ENCODE results near the gene MADD. TPM values are rescaled to one million over a fixed set of nuclear protein-coding genes. Genes with fewer than 3 reads are reported as not detected.
"Not testable (repeated sequence)": the region's sequence is repeated elsewhere in the genome, so short reads cannot be mapped to it uniquely, and the experiment has no call there.

MADD gene
- total RNA-seq, 4 donors from 2014 or later, result 29.0 to 49.7 (median 38.1) TPM

DNA sequence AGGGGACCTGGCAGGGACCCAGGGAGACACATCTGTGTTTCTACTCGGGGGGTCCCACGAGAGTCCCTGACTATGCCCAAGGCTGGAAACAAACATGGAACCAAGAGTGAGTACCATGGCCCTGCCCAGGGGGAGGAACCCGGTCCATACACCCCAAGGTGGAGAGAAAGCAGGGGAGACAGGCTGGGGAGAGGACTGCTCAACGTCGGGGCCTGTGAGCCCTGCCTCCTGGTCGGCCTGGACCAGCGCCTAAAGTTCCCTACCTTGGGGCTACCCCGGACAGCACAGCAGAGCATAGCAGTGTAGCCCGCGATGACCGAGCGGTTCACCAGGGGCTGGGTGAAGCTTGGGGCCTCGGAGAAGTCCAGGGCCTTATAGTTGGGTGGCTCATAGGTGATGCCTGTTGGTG lies 62.4 kb downstream of the MADD start:
- Histone ChIP-seq H3K36me3 (peaks cover 13% of the 10 kb centered on the region in 2 donors), H3K27me3 (no peaks in the 10 kb centered on the region), H3K4me1 (no peaks in the 10 kb centered on the region), H3K9me3 (no peaks in the 10 kb centered on the region), H3K27ac (no peak overlapping the region), H3K4me3 (replicated peaks in 1 of 3) (no peak overlapping the region)
- TF ChIP-seq, protein P1, sequence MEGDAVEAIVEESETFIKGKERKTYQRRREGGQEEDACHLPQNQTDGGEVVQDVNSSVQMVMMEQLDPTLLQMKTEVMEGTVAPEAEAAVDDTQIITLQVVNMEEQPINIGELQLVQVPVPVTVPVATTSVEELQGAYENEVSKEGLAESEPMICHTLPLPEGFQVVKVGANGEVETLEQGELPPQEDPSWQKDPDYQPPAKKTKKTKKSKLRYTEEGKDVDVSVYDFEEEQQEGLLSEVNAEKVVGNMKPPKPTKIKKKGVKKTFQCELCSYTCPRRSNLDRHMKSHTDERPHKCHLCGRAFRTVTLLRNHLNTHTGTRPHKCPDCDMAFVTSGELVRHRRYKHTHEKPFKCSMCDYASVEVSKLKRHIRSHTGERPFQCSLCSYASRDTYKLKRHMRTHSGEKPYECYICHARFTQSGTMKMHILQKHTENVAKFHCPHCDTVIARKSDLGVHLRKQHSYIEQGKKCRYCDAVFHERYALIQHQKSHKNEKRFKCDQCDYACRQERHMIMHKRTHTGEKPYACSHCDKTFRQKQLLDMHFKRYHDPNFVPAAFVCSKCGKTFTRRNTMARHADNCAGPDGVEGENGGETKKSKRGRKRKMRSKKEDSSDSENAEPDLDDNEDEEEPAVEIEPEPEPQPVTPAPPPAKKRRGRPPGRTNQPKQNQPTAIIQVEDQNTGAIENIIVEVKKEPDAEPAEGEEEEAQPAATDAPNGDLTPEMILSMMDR (IDR thresholded peaks at IDR 0.05), result no peak
- TF ChIP-seq POLR2A (IDR thresholded peaks at IDR 0.05), result no peak
- intact Hi-C loops (cut with DNase I), result no loop called here
- 85 to 86% methylated on average over 11 to 13 of the region's 13 CpGs for WGBS, 2 donors
- no peak for DNase-seq

DNA sequence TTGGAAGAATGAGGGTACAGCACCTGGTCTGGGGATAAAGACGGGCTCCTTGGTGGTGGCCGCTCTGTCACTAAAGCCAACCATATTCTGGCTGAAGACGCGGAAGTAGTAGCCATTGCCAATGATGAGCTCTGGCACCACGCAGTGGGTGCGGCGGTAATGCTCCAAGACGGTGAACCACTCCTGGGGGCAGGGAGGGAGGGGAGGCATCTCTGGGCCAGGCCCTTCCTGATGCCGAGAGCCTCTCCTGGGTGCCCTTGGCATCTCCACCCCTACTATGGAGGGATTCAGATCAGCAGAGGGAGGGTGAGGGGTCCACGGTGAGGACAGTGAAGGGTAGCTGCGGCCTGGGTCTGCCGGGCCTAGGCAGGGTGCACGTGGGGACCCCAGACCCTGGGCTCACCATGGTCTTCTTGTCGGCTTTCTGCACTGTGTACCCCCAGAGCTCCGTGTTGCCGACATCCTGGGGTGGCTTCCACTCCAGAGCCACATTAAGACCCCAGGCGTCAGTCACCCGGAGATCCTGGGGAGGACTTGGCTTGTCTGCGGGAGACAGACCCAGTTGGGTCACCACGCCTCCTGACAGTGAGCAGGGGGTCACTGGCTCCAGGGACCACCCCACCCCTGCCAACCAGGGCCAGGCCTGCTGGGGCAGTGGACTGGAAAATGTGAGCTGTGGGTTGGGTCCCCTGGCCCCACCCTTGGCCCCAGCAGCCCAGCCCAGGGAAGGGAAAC lies 63.0 kb downstream of the MADD start:
- intact Hi-C loops (cut with DNase I), result no loop called here
- TF ChIP-seq, protein P1 (IDR thresholded peaks at IDR 0.05), result no peak
- TF ChIP-seq POLR2A (IDR thresholded peaks at IDR 0.05), result no peak
- peaks cover 9 to 10% of the 10 kb centered on the region in 2 donors for H3K36me3 ChIP-seq
- H3K27me3 ChIP-seq, result no peaks in the 10 kb centered on the region
- no peak for DNase-seq
- H3K27ac ChIP-seq, result no peak overlapping the region
- H3K4me1 ChIP-seq, result no peaks in the 10 kb centered on the region
- 92 to 100% methylated on average over 4 to 15 of the region's 20 CpGs for WGBS, 2 donors
- H3K9me3 ChIP-seq, result no peaks in the 10 kb centered on the region
- H3K4me3 ChIP-seq (replicated peaks in 1 of 3), result no peak overlapping the region

DNA sequence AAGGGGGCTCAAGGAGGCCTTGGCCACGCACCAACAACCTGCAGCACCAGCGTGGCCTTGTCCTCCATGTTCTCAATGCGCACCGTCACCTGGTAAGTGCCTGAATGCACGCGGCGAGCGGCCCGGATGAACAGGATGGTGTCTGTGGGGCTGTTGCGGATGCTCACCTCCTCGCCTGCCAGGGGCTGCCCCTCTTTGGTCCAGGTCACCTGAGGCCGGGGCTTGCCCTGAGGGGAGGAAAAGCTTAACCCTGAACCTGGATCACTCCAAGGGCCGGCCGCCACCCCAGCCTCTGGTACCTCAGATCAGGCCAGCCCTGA lies 63.6 kb downstream of the MADD start:
- no peak overlapping the region for H3K27ac ChIP-seq
- no peak overlapping the region for H3K4me3 ChIP-seq (replicated peaks in 1 of 3)
- peaks cover 3 to 8% of the 10 kb centered on the region in 2 donors for H3K36me3 ChIP-seq
- no peaks in the 10 kb centered on the region for H3K4me1 ChIP-seq
- H3K9me3 ChIP-seq, result no peaks in the 10 kb centered on the region
- TF ChIP-seq POLR2A (IDR thresholded peaks at IDR 0.05), result no peak
- TF ChIP-seq, protein P1 (IDR thresholded peaks at IDR 0.05), result no peak
- 83 to 90% methylated on average over 8 to 14 of the region's 14 CpGs for WGBS, 2 donors
- no peaks in the 10 kb centered on the region for H3K27me3 ChIP-seq
- intact Hi-C loops (cut with DNase I), result no loop called here
- no peak for DNase-seq

DNA sequence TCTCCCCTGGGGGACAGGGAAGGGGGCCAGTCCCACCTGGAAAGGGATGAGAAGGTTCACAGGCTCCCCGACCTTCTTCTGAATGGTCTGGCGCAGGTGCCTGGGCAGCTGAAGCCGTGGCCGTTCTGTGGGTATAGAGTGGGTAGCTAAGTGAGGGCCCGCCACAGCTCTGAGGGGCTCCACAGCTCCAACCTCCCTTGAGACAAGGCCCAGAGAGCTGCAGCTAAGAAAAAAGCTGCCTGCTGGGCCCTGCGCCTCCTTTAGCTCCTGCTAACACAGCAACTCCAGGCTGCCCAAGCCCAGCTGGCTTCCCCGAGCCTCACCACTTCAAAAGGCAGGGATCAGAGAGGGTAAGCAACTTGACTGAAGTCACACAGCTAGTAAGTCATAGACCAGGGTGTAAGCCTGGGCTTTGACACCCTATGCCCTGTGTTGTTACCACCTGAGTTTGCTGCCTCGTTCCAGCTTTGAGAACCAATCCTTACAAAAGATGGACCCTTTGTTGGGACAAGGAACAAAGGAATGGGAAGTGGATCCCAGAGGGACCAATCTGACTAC lies 64.0 kb downstream of the MADD start:
- no peaks in the 10 kb centered on the region for H3K9me3 ChIP-seq
- intact Hi-C loops (cut with DNase I), result no loop called here
- WGBS, 2 donors, result 86 to 98% methylated on average over 5 of the region's 8 CpGs
- H3K4me1 ChIP-seq, result no peaks in the 10 kb centered on the region
- TF ChIP-seq, protein P1 (IDR thresholded peaks at IDR 0.05), result no peak
- no peak for TF ChIP-seq POLR2A (IDR thresholded peaks at IDR 0.05)
- H3K27me3 ChIP-seq, result no peaks in the 10 kb centered on the region
- DNase-seq, result no peak
- no peak overlapping the region for H3K27ac ChIP-seq
- no peak overlapping the region for H3K4me3 ChIP-seq (replicated peaks in 1 of 3)
- peaks cover 0 to 3% of the 10 kb centered on the region in 2 donors for H3K36me3 ChIP-seq

DNA sequence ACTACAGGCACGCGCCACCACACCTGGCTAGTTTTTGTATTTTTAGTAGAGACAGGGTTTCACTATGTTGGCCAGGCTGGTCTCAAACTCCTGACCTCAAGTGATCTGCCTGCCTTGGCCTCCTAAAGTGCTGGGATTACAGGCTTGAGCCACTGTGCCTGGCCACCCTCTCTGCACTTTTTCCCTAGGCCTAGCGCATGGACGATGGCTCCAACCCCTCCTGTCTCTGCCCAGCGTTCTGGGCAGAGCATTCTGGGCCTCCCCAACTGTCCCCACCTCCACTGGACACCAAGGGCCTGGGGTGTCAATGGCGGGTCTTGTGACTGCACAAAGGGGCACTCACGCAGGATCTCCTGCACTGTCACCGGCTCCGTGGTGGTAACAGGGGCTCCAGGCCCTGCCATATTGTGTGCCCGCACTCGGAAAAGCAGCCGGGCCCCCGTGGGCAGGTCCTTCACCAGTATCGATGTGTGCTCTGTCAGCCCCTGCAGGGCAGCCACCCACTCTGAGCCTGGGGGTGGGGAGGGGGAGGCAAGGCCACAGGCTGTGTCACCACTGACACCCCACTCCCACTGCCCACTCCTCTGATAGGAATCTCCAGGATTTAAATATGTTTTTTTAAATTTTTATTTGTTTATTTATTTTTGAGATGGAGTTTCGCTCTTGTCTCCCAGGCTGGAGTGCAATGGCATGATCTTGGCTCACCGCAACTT lies 64.9 kb downstream of the MADD start:
- H3K9me3 ChIP-seq; H3K27me3 ChIP-seq; H3K36me3 ChIP-seq; intact Hi-C loops (cut with DNase I); DNase-seq; H3K4me3 ChIP-seq (replicated peaks in 1 of 3); H3K27ac ChIP-seq; H3K4me1 ChIP-seq: not testable (repeated sequence)
- WGBS, 2 donors, result 94 to 98% methylated on average over 9 to 12 of the region's 16 CpGs

Measured in thyroid gland (tissue), 4 donors.